Astrocyte of the spinal cord (primary cell): ENCODE measurements around the gene ZFAND6.

Source experiments
- DNase-seq: peaks from one replicate; pipeline ENCODE4 v3.0.0; 2011; ENCODE audit warnings: low read depth, low spot score
- H3K4me3 ChIP-seq: 2 replicates; pipeline ENCODE4 v1.5.1; 2011; ENCODE audit warnings: low read depth, mild to moderate bottlenecking, low read length, moderate library complexity
- CTCF ChIP-seq: IDR thresholded peaks from 2 replicates; pipeline ENCODE4 v1.5.1; 2012; ENCODE audit warnings: low read depth, mild to moderate bottlenecking, low read length, inconsistent platforms
- in situ Hi-C: cut with HindIII; loops from 2 replicates; pipeline ENCODE4 v1.10.0; 2017; ENCODE audit warnings: low sequenced_read_pairs

The ZFAND6 gene

GRCh38 chr15:80156176-80156720 lies 96.8 kb downstream of the ZFAND6 start:
- DNase-seq, result no peak
- TF ChIP-seq CTCF, result no peak
- in situ Hi-C loops, result no loop called here
- H3K4me3 ChIP-seq, result no peak overlapping the region

- no peak for DNase-seq
- no peak for TF ChIP-seq CTCF
- in situ Hi-C loops, result no loop called here
- H3K4me3 ChIP-seq, result no peak overlapping the region
These were observed 97.7 kb downstream of the ZFAND6 start for GRCh38 chr15:80157215-80157614.

- DNase-seq, result no peak
- no peak overlapping the region for H3K4me3 ChIP-seq
These were observed 99.8 kb downstream of the ZFAND6 start for GRCh38 chr15:80159301-80159700.

GRCh38 chr15:80159811-80160569 lies 100.5 kb downstream of the ZFAND6 start:
- H3K4me3 ChIP-seq, result no peak overlapping the region
- DNase-seq, result no peak
- in situ Hi-C loops, result no loop called here
- TF ChIP-seq CTCF, result no peak

More at GRCh38 chr15:80159301-80159700, 99.8 kb downstream of the ZFAND6 start:
- in situ Hi-C loops, result no loop called here
- TF ChIP-seq CTCF, result no peak

GRCh38 chr15:80160570-80161156 lies 101.2 kb downstream of the ZFAND6 start:
- DNase-seq, result peak; percentile 85
- in situ Hi-C loops, result no loop called here
- no peak overlapping the region for H3K4me3 ChIP-seq
- TF ChIP-seq CTCF, result no peak

GRCh38 chr15:80161468-80162016 lies 102.1 kb downstream of the ZFAND6 start:
- H3K4me3 ChIP-seq, result no peak overlapping the region
- TF ChIP-seq CTCF, result no peak
- in situ Hi-C loops, result no loop called here
- no peak for DNase-seq
